ENCODE data around the gene HES1.
"Not testable (repeated sequence)": the region's sequence is repeated elsewhere in the genome, so short reads cannot be mapped to it uniquely, and the experiment has no call there.

HES1 gene

GRCh38 chr3:194125442-194125841 lies 10.5 kb upstream of the HES1 start:
- no peak for FAIRE-seq
- no peak for DNase-seq (ENCODE audit: low spot score)

DNA sequence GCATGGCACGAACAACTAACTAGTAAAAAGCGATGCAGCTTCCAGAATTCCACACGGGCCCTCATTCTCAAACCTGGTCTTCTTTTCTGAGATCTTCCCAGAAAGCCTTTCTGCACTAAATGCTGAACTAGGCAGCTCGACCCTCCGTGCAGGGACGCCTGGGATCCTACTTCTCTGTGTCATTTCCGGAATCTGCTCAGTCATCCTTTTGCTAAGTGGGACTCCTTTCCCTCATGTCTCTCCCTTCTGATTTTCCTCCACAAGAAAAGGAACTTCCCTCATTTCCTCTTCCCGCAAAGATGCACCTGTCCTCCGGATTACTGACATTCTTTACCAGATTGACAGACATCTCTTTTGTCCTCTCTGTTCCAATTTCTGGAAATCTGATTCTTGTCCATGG lies 9.2 kb upstream of the HES1 start:
- DNase-seq (ENCODE audit: low spot score), result no peak
- no peak for FAIRE-seq

- DNase-seq (ENCODE audit: low spot score) (no peak), FAIRE-seq (no peak)
Measured at GRCh38 chr3:194128202-194128918, 7.6 kb upstream of the HES1 start.

GRCh38 chr3:194128919-194129295 lies 7.0 kb upstream of the HES1 start:
- not testable (repeated sequence) for DNase-seq (ENCODE audit: low spot score); FAIRE-seq

DNA sequence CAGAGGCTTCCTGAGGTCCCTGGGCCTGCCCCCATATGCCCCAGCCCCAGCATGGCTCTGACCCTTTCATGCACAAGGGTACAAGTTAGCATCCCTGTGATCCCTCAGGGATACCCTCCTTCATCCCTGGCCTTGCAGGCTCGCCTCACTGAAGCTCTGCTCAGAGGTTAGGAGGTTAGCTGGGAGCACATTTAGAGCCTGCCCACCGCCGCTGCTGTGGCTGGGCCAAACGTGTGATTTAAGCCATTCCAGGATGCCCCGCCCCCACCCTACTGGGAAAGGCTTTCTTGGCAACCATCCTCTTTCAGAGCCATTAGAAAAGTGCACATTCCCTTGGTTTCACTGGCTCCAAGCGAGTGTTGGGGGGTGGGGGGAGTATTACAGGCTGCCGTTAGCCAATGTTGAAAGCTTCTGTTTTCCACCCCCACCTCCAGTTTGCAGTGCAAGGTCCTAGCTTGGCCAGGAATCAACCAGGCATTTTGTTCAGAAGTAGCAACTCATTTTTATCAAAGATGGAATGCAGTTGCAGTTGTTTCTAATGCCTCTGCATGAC lies 6.3 kb upstream of the HES1 start:
- no peak for DNase-seq (ENCODE audit: low spot score)
- no peak for FAIRE-seq

- FAIRE-seq, result no peak
Measured at GRCh38 chr3:194130188-194130587, 5.8 kb upstream of the HES1 start.

GRCh38 chr3:194130807-194131589 lies 5.0 kb upstream of the HES1 start:
- FAIRE-seq (peak; percentile 58), DNase-seq (ENCODE audit: low spot score) (peak; percentile 31)

More at GRCh38 chr3:194130188-194130587, 5.8 kb upstream of the HES1 start:
- no peak for DNase-seq (ENCODE audit: low spot score)

GRCh38 chr3:194132465-194133286 lies 3.3 kb upstream of the HES1 start:
- FAIRE-seq (no peak), DNase-seq (ENCODE audit: low spot score) (no peak)

GRCh38 chr3:194133661-194134230 lies 2.2 kb upstream of the HES1 start:
- DNase-seq (ENCODE audit: low spot score) (peak; percentile 38), FAIRE-seq (no peak)

GRCh38 chr3:194134231-194134756 lies 1.7 kb upstream of the HES1 start:
- no peak for FAIRE-seq
- DNase-seq (ENCODE audit: low spot score), result peak; percentile 73

DNA sequence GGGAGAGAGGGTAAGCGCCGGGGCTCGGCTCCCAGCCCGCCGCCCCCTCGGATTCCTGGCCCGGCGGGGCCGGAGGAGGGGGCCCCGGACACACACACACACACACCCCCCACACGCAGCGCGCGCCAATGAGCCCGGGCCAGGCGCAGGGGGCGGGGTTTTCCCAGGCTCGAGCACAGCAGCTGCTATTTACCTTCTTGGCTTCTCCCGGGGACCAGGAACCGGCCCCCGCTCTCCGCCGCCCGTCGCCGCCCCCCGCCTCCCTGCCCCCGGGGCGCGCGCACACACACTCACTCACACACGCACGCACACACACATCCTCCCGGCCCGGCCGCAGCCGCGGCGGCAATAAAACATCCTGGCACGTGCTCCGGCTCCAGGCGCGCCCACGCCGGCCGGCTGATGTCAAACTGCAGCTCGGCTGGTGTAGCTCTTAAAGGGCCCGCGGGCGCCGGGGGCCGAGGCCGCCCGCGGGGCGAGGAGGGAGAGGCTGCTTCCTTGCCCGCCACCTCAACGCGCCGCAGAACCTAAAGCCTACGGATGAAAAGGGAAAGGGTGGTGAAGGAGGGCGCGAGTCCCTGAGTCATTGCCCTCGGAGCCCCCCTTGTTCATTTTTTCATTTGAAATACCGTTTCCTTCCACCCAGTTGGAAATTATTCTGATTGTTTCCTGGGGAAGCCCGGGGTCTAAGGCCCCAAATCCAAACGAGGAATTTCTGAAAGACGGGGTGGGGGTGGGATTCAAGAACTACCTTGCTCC lies 1.0 kb upstream of the HES1 start:
- DNase-seq (ENCODE audit: low spot score) (peak; percentile 95), FAIRE-seq (no peak)

DNA sequence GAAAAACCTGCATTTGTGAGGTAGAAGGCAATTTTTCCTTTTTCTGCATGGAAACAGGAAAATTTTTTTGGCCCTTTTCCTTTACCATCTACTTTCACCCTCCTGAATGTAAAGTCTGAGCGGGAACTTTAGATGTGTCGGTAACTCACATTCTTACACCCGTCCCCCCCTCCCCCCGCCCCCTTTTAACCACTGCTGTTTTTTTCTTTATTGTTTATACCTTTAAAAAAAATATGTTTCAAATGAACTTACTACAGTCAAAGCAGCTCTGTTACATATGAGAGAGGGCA lies 487 bp upstream of the HES1 start:
- no peak for FAIRE-seq
- DNase-seq (ENCODE audit: low spot score), result no peak

DNA sequence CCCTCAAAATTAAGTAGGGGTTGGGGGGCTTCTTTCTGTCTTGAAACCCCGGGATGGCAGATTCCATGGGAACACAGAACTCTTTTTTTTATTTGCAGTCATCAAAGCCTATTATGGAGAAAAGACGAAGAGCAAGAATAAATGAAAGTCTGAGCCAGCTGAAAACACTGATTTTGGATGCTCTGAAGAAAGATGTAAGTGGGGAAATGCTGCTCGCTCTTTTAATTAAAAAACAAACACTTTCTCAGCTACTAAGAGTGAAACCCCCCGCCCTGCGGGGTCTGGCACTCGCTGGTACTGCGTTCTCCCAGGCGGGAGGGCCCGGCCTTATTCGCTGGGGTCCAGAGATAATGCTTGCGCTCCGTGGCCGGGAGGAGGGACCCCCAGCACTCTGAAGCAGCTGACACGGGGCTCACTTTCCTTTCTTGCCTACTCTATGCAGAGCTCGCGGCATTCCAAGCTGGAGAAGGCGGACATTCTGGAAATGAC lies 615 bp downstream of the HES1 start:
- FAIRE-seq (no peak), DNase-seq (ENCODE audit: low spot score) (no peak)

- DNase-seq (ENCODE audit: low spot score), result peak; percentile 54
- no peak for FAIRE-seq
Measured at GRCh38 chr3:194137008-194137505, 1.1 kb downstream of the HES1 start.

- DNase-seq (ENCODE audit: low spot score) (peak; percentile 76), FAIRE-seq (no peak)
Measured at GRCh38 chr3:194137506-194138474, 1.8 kb downstream of the HES1 start.

GRCh38 chr3:194138732-194139070 lies 2.8 kb downstream of the HES1 start:
- no peak for DNase-seq (ENCODE audit: low spot score)
- FAIRE-seq, result no peak

- no peak for FAIRE-seq
- DNase-seq (ENCODE audit: low spot score), result no peak
Measured at GRCh38 chr3:194139071-194139813, 3.3 kb downstream of the HES1 start.

DNA sequence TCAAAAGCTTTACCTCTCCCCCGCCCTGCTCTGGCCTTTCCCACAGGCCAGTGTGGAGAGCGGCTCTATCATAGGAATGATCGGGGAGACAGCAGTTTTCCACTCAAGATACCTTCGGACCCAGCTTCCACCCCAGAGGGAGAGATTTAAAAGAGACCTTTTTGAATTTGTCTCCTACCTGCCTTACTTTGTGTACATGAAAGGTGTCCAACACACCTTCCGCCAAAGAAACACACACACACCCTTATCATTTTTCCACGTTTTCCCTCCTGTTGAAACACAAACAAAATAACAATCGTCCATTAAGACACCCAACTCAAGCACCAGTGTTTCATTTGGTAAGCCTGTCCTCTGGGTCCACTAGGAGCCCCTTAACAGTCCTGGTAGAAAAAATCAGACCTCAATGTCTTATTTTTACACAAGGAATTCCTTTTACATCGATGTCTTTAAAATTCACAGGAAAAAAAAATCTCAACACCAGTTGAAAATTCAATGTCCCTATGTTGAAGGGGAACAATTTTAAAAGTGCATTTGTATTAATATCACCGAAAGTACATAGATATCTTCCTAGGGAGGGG lies 4.0 kb downstream of the HES1 start:
- no peak for FAIRE-seq
- no peak for DNase-seq (ENCODE audit: low spot score)

Data from RCC 7860 (cell line).